Stimulated activated CD4-positive, alpha-beta T cell treated with anti-CD3 and anti-CD28 coated beads, Interleukin-4, amount 100 ng/mL, for 48 hours (primary cell): ENCODE measurements around the gene ARHGAP26.

Experiments used
- DNase-seq, 2 donors: peaks; one replicate each; pipeline ENCODE4 v3.0.0-alpha.2; 2020; ENCODE audit warnings: low read depth in 2 of 2

Gene ARHGAP26

DNA sequence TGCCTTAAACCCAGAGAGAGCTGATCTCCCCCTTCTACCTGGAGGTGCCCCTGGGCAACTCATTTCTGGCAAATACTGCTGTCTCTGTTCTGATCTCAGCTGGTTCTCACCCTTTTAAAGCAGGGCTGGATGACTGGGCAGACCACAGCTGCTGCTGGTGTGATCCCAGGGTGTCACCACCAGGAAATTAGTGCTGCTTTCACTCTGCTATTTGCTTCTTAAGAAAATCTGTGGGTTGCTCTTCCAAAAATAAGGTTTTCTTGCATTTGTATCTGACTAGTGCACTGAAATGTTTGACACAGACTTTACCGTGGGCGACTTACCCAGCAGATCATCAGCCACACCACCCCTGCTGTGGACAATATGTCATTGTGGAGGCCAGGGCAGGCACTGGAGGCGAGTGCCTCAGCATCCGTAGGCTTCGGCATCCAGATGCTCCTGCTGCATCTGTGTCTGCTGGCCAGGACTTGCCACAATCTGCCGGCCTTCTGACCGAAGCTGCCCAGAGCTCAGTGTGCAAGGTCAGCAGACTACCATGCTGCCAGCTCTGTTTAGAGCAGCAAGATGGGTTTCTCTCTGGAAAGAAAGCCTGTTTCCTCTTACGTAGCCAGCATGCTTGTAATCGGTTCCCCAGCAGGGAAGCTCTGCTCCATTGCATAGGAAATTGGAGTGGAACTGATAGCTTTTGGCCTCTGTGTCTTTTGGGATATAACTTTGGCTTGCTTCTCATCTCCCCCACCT, 13.6 kb downstream of the ARHGAP26 start:
- DNase-seq = peak; percentile 43 to 70

DNA sequence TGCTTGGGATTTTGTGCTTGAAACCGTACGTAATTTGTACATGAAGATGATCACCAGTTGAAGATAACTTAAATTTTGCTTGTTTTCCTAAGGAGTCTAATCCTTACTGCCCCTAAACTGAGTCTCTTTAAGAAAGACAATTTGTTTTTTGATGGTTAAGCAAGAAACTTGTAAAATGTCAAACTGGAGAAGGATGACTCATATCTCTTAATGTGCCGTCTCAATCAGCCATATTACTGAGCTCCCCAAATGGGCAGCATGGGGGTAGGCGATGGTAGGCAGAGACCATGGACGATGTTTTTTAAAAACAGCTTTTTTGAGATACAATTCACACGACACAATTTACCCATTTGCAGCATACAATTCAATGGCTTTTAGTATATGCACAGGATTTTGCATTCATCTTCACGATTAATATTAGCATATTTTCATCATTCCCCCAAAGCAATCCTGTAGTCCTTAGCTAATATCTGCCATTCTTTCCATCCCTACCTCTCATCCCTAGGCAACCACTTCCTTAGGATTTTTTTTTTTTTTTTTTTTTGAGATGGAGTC, 14.3 kb downstream of the ARHGAP26 start:
- no peak for DNase-seq

DNA sequence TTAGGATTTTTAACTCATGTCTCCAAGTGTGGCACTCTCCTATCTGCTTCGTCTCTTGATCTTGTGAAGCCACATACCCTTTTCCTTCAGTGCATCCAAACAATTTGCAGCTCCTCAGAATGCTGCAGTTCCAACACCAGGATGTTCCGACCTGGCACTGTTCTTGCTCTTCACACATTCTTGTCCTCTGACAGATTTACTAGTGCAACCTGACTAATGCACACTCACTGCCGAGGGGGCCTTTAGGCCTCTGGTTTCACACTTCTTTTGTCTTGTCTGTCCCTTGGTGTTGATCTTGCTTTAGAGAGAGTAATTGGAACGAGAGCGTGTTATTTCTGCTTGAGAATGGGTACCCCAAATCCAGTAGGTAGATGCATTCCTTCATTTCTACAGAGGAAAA, 15.0 kb downstream of the ARHGAP26 start:
- no peak for DNase-seq

DNA sequence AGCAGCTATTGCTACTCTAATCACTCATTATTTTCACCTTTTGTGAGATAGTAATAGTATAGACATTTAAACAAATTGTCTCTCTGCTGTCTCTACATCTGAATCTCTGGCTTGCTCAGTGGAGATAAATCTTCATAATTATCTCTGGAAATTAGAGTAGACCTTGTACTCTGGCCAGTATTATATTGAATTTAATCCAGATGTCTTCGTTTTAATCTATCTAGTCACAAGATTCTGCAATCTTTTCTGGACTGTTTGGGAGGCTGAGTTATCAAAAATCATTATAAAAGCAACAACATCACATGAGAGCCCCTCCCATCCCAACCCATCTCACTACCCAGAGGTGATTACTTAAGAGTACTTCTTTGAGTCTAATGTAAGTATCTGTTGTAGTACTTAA, 19.0 kb downstream of the ARHGAP26 start:
- no peak for DNase-seq

DNA sequence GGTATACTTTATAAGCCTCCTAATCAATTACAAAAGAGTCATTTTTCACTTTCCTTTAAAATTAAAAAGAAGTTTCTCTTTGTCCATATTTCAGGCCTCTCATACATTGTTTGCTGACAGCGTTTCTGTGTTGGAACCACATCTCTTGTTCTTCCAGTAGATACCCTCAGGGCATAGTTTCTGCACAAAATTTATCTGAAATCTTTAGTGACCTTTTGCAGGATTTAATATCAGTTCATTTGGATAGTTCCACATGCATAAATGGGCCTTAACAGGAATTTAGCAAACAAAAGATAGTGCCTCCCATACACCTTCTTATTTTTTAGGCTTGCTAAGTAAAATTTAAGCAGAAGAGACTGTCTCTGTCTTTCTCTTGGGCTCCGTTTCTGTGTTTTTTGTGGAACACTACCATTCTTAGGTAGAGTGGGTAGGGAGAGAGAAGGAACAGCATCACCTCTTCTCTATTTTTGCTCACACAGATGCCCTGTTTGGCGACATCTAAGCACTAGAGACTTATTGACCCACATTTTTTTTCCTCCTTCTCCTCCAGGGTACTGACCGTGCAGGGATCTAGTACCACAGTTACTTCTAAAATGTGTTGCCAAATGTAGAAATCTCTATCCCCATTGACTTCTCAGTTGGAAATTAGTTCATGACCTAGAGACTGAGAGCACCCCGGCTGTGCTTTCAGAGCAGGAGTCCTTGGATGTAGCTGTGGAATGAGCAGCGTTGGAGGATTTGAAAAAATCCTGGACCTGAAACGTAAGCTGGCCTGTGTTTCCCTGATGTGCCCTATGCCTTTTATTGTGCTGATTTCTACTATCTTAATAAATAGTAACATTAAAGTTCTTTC, 22.1 kb downstream of the ARHGAP26 start:
- no peak for DNase-seq

DNA sequence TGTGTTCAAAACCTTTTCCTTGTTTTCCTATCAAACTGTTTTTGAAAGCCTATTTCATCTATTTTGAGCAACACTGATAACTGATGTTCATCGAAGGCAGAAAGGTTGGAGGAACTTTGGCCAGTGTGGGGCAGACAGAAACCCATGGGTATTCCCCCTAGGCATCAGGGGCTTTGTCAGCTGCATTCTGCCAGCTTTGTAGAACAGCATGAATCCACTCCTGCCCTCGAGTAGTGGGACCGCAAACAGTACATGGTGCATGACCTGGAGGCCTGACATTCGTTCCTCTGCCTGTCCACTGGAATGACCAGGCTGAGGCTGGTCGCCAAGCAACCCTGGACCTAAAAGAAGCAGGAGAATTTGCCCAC, 22.7 kb downstream of the ARHGAP26 start:
- no peak for DNase-seq

DNA sequence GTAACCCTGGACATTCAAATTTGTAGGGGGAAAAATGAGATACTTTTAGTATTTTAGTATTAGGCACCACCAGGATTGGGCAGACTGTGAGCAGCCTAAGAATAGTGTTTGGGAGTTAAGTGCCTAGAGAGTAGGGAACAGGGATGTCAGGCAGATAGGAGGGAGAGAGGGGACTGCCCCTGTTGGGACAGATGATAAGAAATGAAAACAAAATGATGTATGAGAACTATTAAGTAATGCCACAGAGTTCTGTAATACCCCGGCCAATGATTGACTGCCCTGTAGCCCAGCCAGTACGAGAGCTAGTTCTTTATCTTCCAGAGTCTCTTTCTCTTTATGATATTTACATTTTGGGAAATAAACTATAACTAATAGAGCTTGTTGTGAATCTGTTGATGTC, 24.4 kb downstream of the ARHGAP26 start:
- DNase-seq = no peak

DNA sequence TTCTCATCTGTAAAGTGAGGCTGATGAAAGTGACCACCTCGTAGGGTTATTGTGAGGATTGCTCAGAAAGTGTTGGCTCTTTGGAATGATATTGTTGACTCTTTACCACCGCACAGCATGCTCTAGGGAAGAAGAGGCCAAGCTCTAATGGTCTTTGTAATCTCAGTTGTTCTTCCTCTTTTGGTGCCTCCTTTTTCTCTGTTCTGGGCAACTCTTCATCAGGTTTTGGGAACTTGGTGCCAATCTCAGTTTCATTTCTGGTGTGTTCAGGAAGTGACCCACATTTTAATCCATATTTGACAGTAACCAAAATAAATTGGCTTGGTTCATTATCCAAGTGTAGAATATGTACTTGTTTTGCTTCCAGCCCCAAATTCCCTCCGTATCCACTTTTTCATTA, 25.1 kb downstream of the ARHGAP26 start:
- no peak for DNase-seq

DNA sequence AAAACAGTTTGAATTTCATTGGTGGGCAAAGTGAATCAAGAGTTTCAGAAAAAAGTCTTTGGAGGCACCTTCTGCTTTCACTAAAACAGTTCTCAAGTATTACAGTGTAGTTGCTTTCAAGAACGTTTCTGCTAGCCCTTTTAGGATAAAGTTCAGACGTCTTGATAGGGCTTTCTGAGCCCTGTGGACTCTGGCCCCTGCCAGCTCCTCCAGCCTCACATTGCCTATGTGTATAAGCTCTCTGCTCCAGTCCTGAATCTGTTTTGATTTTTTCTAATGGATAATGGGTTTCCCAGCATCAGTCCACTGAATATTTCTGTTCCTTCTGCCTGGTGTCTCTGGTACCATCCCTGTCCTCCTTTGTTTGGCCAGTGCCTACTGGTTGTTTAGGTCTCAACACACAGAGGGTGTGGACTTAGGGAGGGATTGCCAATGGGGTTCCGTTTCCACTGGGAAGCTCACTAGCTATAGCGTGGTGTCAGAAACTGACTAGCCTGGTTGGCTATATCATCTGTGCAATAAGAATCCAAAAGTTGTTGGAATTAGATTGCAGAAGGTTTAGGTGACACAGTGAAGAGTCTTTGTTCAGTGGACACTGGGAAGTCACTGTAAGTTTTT, 26.4 kb downstream of the ARHGAP26 start:
- DNase-seq = no peak

DNA sequence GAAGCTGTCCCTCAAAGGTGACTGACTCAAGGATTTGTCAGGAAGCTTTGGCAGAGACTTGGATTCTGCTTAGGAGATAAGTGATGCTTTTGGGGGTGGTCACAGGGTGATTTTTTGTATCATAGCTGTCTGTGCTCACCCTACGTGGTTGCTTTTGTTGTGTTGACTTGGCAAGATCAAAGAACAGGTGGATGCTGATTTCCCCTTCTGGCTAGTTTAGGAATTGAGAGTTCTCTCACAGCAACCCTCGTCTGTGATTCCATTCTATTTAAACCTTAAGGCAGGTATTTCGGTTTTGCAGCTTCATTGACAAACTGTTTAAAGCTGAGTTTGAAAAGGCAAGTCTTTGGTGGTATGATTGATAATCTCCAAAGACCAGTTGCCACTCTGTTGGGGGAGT, 27.2 kb downstream of the ARHGAP26 start:
- DNase-seq = no peak

DNA sequence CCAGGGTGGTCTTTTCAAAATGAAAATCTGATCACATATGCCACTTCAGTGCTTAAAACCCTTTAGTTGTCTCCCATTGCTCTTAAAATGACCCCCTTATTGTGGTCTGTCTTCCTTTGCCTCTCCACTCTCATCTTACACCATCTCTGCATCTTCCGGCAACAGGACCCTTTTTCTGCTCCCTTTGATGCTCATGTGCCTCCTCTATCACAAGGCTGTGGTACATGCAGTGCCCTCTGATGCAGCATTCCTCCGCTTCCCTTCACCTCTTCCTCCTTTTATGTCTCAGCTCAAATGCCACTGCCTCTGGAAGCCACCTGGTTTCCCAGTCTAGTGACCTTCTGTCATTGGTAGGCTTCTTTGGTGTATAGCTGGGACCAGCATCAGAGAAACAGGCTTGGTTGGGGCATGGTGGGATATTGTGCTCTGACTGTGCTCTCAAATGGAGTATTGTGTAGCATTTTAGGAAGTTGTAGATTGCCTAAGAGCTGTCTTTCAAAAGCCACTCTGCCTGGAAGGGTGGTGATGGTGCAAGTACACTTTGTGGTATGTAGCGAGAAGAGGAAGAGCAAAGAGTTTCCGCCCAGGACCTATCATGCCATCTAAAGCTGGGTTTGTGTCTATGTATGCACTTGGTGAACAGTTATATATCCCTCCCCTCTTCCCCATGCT, 28.1 kb downstream of the ARHGAP26 start:
- DNase-seq = no peak

DNA sequence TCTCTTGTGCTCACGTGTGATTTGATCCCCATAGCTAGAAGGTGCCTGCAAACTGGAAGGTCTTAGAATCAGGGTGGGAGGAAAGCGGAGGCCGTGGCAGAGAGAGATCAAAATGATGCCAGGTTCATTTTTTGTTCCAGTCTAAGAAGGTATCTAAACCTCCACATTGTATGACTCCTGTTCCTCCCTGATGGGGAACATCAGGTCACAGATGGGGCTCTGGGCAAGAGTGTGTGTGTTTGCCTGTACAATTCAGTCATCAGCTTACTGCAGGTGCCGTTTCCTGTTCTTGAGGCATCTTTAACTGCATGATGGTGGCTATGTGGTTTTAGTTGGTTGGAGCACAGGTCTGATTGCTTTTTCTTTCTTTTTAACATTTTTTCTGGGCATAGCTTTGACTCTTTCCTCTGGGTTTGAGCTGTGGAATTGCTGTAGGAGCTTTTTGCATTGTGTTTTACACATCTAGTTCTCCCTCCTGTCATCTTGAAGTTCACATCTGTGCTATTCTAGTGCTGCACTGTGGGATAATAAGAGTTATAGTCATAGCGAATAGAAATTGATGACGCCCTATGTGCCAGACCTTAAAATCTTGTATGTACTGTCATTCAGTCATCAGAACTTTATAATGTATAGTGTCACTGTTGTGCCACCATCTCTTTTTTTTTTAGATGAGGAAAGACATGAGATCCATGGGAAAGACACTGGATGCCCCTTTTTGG, 30.8 kb downstream of the ARHGAP26 start:
- no peak for DNase-seq

DNA sequence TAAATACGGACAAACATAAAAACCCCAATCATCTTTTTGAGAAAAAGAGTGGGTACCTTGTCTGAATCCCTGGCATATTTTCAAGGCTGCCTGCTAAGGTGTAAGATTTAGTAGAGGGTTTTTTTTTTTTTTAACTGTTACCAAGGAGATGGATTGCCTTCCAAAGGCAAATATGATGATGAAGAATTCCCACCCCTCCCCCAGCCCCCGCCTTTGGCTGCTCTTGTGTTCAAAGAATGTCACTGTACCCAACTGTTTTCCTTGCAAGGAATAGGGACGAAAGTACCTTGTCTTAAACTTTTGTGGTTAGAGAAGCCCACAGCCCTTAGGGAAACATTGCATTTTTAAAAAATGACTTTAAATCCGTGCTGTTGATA, 31.3 kb downstream of the ARHGAP26 start:
- no peak for DNase-seq

DNA sequence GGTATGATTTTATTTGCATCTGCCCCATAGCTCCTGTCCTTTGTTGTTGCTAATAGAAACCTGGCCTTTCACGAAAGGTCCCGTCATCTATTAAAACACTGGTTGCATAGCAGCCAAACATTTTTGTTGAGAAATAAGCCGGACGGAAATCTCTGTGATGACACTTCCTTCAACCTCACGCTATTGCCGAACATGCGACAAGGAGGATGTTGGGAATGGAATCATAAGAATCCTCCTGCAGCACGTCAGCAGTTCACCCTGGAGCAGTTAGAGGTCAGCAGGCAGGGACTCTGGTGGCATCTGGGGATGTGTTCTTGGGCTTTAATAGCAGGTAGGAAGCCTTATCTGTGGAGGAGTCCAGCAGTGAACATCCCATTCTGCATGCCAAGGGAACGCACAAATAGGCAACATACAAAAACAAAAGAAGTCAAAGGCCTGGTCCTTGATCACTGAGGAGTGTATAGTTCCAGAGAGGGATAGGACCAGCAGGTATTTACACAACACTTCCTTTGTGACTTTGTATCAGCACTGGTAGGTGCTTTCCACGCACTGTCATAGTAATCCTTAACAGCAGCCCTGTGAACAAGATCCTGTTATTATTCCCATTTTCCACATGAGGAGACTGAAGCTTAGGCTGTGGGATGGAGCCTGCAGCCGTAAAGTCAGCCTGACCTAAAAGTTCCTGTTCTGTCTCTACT, 33.4 kb downstream of the ARHGAP26 start:
- no peak for DNase-seq

DNA sequence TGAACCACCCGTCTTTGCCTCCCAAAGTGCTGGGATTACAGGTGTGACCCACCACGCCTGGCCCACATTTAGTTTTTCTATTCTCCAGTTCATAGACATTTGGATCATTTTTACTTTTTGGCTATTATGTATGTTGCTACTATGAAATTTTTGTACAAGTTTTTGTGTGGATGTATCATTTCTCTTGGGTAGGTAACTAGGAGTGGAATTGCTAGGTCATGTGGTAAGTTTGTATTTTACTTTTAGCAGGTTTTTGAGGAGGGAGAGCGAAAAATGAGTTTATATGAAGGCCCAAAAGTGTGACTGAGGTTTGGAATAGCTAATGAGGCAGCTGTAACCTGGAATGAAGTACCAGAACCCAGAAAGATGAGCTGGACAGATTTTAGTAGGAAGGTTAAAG, 35.2 kb downstream of the ARHGAP26 start:
- no peak for DNase-seq

DNA sequence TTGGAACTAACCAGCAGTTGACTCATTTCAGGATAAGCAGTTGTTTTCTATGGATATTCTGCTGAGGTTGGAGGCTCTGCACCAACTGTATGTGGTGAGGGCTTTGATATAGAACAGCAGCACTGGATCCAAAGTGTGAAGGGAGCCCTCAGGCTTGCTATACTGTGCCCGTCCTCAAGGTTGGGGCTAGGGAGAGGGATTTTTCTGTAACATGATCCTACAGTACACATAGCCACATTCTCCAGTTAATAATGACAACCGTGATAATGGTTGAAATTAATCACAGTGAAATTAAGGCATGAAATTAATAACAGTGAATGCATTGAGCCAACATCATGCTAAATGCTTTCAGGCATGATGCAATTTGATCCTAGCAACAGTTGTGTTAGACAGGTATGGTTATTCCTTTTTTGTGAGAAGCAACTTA, 36.7 kb downstream of the ARHGAP26 start:
- no peak for DNase-seq

DNA sequence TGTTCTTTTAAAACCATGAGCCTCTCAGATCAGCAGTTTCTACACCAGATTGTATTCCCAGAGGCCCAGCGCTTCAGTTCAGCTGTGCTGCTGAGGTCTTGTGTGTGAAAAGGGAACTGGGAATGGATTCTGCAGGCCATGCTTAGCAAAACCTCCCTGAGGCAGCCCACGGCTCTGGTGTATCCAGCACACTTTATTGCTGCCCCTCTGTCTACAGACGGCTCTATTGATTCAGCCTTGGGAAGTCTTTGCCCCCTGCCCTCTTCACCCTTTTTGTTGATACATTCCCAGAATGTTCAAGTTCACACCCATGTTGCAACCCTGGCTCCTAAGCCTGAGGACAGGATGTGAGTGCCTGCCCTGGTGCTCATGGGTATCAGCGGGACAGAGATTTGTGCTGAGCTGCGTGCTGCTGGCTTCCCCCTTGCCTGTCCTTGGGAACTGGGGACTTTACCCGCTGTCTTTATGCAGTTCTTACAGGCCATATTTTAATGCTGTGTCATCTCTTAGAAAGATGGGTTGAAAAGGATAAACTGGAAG, 37.3 kb downstream of the ARHGAP26 start:
- no peak for DNase-seq

DNA sequence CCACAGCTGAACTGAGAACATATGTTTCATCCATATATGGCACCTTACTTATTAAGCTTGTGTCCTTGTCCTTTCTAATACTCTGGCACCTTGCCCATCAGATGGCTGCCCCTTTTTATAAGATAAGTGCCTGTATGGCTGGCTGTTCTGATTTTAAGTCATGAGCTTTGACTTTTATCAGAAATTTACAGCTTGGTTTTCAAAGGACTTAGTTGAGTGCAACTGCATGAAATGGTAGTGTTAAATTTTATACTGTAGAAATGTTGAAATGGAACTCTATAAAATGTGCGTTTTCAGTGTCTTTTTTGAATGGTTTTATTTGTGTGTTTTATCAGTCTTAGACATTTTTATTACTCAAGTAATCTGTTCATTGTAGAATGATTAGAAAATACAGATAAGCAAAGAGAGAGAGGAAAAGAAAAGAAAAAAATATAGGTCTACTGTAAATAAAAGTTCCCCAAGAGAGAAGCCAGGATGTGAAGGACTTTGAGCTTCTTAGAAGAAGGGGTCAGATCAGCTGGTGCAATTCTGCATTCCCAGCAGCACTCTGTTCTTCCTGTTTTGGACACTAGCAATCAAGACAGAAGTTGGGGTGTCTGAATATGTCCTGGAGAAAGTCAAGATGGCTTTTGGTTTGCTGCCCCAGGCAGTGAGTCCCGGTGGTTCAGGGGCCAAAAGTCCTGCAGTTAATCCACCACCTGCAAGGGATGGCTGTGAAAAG, 38.9 kb downstream of the ARHGAP26 start:
- DNase-seq = no peak

DNA sequence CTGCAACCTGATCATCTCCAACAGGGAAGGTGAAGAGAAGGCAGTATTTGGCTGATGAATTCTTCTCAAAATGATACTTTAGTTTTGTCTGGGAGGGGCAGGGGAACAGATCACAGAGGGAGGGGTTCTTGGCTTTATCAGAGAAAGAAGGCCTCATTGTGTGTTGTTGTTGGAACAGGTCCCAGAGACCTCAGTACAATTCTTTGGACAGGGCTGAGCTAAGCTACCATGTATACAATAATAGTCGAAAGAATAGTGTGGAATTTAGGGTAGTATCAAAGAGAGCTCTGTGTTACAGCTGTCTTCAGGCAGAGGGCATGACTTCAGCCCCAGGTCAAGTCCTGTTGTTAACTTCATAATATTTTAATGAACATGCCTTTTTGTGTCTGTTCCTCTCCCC, 39.9 kb downstream of the ARHGAP26 start:
- DNase-seq = no peak
